GM13977 (cell line): ENCODE measurements around the gene FBXL7.

Experiments used
- DNase-seq: peaks from one replicate; pipeline ENCODE4 v3.0.0; 2012; ENCODE audit warnings: low spot score
- in situ Hi-C: fragments of 300-500 bp; cut with MboI; formaldehyde crosslinking; loops from one replicate; pipeline ENCODE4 v1.12.0; 2022; ENCODE audit warnings: low sequenced_read_pairs, low pct_unique_long_range_greater_than_20kb, mixed read lengths, inconsistent platforms; ENCODE audit not compliant: unreplicated experiment
- TF ChIP-seq, protein P1 (sequence below): IDR thresholded peaks from 2 replicates; pipeline ENCODE4 v1.5.1; 2012; ENCODE audit warnings: mild to moderate bottlenecking, control low read depth; ENCODE audit not compliant: insufficient read depth; ENCODE audit errors: extremely low read depth, missing control alignments

The FBXL7 gene

DNA sequence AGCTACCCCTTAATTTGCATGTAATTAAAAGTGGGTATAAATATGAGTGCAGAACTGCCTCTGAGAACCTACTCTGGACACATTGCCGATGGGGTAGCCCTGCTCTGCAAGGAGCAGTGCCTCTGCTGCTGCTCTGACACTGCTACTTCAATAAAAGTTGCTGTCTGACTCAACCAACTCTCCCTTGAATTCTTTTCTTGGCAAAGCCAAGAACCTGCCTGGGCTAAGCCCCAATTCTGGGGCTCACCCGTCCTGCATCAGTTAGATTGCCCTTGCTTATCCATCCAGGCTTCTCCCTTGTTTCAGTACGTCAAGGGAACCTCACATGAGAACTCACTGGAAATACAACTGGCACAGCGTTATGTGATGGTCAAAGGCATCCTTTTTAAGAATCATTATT lies 44.1 kb downstream of the FBXL7 start:
- in situ Hi-C loops: no loop called here
- TF ChIP-seq, protein P1, sequence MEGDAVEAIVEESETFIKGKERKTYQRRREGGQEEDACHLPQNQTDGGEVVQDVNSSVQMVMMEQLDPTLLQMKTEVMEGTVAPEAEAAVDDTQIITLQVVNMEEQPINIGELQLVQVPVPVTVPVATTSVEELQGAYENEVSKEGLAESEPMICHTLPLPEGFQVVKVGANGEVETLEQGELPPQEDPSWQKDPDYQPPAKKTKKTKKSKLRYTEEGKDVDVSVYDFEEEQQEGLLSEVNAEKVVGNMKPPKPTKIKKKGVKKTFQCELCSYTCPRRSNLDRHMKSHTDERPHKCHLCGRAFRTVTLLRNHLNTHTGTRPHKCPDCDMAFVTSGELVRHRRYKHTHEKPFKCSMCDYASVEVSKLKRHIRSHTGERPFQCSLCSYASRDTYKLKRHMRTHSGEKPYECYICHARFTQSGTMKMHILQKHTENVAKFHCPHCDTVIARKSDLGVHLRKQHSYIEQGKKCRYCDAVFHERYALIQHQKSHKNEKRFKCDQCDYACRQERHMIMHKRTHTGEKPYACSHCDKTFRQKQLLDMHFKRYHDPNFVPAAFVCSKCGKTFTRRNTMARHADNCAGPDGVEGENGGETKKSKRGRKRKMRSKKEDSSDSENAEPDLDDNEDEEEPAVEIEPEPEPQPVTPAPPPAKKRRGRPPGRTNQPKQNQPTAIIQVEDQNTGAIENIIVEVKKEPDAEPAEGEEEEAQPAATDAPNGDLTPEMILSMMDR: no peak
- no peak for DNase-seq

DNA sequence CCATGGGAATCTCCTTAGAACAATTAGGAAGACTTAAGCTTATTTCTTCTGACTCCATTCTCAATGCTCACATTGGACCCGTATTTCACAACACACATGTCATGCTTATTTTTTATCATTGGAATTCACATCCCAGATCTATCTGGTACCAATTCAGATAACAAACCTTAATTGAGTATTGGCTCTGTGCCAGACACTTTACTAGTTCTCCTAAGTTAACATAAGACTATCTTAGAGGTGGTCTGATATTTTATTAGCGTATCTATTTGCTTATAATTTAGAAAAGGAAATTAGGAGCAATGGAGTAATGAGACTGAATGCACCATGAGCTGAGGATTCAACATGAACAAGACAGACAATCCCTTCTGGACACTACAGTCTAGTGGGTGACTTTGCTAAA lies 45.1 kb downstream of the FBXL7 start:
- TF ChIP-seq, protein P1: no peak
- in situ Hi-C loops: no loop called here
- DNase-seq: no peak

DNA sequence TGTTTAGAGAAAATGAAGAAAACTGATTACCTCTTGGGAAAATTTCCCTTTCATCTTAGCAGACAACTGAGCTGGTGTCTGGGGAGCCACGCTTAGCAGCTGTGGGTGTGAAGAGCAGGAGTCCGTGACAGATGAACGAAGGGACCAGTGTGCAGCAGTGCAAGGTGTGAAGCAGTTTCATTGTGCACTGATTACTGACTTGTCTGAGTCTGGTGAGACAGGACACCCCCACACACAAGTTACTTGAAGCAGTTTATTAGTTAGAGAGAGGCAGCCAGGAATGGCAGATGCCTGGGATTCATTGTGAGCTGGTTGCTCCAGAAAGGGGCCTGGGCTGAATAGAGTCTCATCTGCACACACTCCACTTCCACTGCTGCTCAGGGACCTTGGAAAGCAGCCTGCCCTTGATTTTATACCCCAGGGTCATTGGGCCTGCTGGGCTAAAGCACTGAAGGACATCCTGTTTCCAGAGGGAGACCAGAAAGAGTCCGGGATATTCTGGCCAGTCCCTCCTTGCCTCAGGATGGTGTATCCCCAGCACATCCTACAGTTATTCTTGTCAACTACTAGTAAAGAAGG lies 47.4 kb downstream of the FBXL7 start:
- TF ChIP-seq, protein P1: no peak
- in situ Hi-C loops: no loop called here
- no peak for DNase-seq

DNA sequence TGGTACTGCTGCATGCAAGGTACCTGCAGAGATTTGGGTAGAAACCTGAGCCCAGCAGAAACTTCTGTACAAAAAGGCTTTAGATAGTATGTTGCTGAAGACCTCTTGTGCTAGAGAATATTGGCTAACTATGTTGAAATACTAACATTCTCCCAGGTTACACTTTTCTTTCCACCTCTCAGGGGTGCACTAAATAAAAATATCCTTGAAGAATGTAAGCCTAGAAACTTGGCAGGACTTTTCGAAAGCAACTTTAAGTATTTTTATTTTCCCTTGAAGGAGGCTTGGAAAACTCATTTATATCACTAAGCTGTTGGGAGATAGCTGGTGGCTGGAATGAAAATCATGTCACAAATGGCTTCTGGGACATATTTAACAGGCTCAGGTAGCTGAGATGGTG lies 50.0 kb downstream of the FBXL7 start:
- no peak for DNase-seq
- TF ChIP-seq, protein P1: no peak
- in situ Hi-C loops: no loop called here

DNA sequence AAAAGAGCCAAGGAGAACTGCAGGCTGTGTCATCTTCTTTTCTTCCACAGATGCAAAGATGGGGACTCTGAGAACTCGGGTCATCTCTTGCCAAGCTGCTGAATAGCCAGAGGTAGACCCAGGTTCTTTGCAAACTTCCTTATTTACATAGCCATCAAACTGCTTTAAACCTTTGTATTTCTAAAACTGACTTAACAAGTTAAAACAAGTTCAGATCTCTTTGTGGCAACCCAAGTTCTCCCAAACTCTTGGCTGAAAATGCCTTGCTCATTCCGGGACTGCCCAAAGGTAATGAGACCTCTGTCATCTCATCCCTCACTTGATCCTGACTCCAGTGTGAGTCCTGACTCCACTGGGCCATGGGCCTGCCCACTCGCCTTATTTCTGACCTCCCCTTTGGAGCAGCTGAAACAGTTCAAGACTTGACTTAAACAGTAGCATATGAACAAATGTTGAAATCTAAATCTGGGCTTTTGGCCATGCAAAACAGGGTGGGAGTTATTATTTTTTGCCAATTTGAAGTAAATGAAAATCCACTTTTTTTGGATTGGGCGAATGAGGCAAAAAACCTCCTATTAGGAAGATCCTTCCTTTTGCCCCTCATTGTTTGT lies 50.6 kb downstream of the FBXL7 start:
- TF ChIP-seq, protein P1: no peak
- in situ Hi-C loops: no loop called here
- no peak for DNase-seq

DNA sequence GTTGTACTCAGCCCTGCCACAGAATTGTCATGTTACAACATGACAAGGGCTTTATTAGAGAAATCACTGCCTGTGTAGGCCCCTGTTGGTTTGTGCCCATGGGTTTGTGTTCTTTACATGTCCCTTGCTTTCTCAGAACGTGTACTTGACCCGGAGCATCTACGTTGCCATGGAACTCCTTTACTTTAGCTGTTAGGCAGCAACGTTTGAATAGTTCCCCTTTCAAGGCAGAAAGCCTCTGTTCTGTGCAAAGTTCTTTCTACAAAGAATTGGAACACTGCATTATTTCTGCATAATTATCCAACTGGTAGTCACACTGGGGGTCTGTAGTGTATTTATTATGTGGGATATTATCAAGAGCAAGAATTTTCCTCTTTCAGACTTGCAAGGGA lies 51.1 kb downstream of the FBXL7 start:
- DNase-seq: no peak
- in situ Hi-C loops: no loop called here
- TF ChIP-seq, protein P1: no peak
